ENCODE measurements around the gene VPS9D1. TPM values are rescaled to one million over a fixed set of nuclear protein-coding genes. Genes with fewer than 3 reads are reported as not detected.
"Not testable (repeated sequence)": the region's sequence is repeated elsewhere in the genome, so short reads cannot be mapped to it uniquely, and the experiment has no call there.

The VPS9D1 gene
- total RNA-seq, 1 donor from 2014 or later: 15.6 TPM

- DNase-seq: peak; percentile 96
- no peaks in the 10 kb centered on the region for H3K9me3 ChIP-seq
- H3K4me1 ChIP-seq: peaks cover 22% of the 10 kb centered on the region
- no peak for TF ChIP-seq CTCF (IDR thresholded peaks at IDR 0.05)
- intact Hi-C loops (cut with DNase I): loop anchor here (10.0 kb wide), 1 partner anchor 163 kb away; no protein-coding TSS in a partner anchor
- H3K27me3 ChIP-seq (ENCODE audit: low read depth): no peaks in the 10 kb centered on the region
- peak within 1 kb of the TSS; percentile 86 for H3K27ac ChIP-seq
- H3K36me3 ChIP-seq: peaks cover 16% of the 10 kb centered on the region
- peak within 1 kb of the TSS; percentile 73 for H3K4me3 ChIP-seq
- ATAC-seq: peak; percentile 89 to 92
These were observed 19.0 kb downstream of the VPS9D1 start, which contains the start of gene SPATA2L for GRCh38 chr16:89701425-89702406. Gene SPATA2L, minus strand, starts transcription at chr16:89701705. Its CDS starts 473 bp downstream, at chr16:89701232.

DNA sequence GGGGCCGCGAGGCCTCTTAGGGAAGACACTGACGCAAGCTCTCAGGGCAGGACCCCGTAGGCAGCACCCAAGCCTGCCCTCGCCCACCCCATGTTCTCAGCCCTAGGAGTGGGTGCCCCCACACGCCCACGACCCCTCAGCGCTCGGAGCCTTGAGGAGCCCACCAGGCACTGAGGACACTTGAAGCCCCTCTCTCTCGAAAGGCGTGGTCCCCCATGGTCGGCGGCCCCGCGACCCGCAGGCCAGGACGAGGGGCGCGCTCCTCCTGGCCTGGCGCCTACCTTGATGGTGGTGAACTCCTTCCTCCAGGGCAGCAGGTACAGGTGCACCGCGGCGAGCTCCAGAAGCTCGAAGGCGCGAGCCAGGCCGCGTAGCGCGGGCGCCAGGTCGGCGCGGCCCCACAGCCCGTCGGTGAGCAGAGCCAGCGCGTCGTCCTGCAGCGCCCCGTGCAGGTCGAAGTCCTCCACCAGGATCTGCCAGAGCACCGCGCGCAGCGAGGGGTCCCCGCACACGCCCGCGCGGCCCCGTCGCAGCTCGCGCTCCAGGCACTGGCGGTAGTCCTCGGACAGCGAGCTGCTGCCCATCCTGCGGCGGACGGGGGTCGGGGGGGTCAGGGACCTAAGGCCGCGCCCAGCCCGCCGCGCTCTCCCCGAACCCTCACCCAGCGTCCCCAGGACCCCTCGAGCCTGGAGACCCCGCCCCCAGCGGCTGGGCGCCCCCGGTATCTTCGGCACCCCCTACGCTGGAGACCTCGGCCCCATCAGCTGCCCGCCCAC lies 19.9 kb downstream of the VPS9D1 start:
- peak; percentile 31 for TF ChIP-seq CTCF (IDR thresholded peaks at IDR 0.05)
- DNase-seq: peak; percentile 77
- H3K4me3 ChIP-seq: peak overlapping the region; percentile 73
- H3K4me1 ChIP-seq: peaks cover 17% of the 10 kb centered on the region
- no peaks in the 10 kb centered on the region for H3K9me3 ChIP-seq
- H3K27me3 ChIP-seq (ENCODE audit: low read depth): no peaks in the 10 kb centered on the region
- peak; percentile 55 to 60 for ATAC-seq
- intact Hi-C loops (cut with DNase I): loop anchor here (10.0 kb wide), 1 partner anchor 164 kb away; no protein-coding TSS in a partner anchor
- H3K27ac ChIP-seq: peak overlapping the region; percentile 86
- H3K36me3 ChIP-seq: peaks cover 22% of the 10 kb centered on the region

DNA sequence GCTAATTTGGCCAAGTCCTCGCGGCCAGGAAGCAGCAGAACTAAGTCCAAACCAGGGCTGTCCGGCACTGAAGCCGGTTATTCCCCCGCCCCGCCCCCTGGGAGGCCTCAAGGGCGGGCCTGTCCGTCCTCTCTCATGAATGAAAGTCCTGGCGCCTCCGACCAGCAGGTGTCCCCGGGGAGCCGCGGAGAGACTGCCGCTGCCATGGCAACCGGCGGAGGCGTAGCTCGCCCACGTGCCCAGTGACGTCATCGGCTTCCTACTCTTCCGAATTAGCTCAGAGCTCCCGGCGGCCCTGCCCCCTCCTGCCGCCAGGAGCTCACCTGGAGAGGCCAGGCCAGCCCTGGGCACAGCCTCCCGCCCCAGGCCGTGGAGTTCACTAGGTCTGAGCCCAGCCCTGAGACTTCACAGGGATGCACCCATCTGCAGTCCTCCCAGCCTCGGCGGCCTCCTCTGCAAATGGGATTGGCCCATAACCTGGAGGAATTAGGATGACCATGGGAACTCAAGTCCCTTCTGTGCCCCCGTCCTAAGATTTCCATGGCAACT lies 20.5 kb downstream of the VPS9D1 start:
- intact Hi-C loops (cut with DNase I): loop anchor here (10.0 kb wide), 1 partner anchor 165 kb away; no protein-coding TSS in a partner anchor
- peaks cover 17% of the 10 kb centered on the region for H3K4me1 ChIP-seq
- peak; percentile 85 for TF ChIP-seq CTCF (IDR thresholded peaks at IDR 0.05)
- H3K27me3 ChIP-seq (ENCODE audit: low read depth): no peaks in the 10 kb centered on the region
- DNase-seq: peak; percentile 100
- peaks cover 28% of the 10 kb centered on the region for H3K36me3 ChIP-seq
- H3K27ac ChIP-seq: peak overlapping the region; percentile 86
- H3K4me3 ChIP-seq: peak overlapping the region; percentile 73
- ATAC-seq: peak; percentile 79 to 85
- no peaks in the 10 kb centered on the region for H3K9me3 ChIP-seq

DNA sequence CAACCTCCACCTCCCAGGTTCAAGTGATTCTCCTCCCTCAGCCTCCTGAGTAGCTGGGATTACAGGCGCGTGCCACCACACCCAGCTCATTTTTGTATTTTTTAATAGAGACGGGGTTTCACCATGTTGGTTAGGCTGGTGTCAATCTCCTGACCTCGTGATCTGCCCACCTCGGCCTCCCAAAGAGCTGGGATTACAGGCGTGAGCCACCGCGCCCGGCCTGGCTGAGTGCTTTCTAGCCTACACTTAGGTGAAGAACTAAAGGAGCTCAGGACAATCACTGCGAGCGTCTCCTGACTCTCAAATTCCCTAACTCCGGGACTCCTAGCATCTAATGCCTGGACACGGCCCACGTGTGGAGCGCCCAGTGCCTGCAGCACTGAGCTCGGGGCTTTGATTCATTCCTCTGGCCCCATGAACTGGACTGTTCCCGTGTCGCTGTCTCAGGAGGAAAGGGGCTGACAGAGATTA lies 21.0 kb downstream of the VPS9D1 start:
- H3K36me3 ChIP-seq: peaks cover 31% of the 10 kb centered on the region
- H3K4me3 ChIP-seq: peak overlapping the region; percentile 73
- DNase-seq; H3K9me3 ChIP-seq; ATAC-seq; H3K27me3 ChIP-seq (ENCODE audit: low read depth): not testable (repeated sequence)
- intact Hi-C loops (cut with DNase I): loop anchor here (10.0 kb wide), 1 partner anchor 165 kb away; no protein-coding TSS in a partner anchor
- peak overlapping the region; percentile 86 for H3K27ac ChIP-seq
- peaks cover 17% of the 10 kb centered on the region for H3K4me1 ChIP-seq

DNA sequence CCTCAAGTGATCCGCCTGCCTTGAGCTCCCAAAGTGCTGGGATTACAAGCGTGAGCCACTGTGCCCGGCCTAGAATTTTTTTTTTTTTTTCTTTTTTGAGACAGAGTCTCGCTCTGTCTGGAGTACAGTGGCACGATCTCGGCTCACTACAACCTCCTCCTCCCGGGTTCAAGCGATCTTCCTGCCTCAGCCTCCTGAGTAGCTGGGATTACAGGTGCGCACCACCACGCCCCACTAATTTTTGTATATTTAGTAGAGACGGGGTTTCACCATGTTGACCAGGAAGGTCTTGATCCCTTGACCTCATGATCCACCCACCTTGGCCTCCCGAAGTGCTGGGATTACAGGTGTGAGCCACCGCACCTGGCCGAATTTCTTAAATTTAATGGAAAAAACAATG lies 22.0 kb downstream of the VPS9D1 start:
- peaks cover 40% of the 10 kb centered on the region for H3K36me3 ChIP-seq
- DNase-seq; H3K9me3 ChIP-seq; H3K27ac ChIP-seq; ATAC-seq; H3K27me3 ChIP-seq (ENCODE audit: low read depth); intact Hi-C loops (cut with DNase I); H3K4me3 ChIP-seq: not testable (repeated sequence)
- H3K4me1 ChIP-seq: peaks cover 17% of the 10 kb centered on the region

Measured in lower lobe of right lung (tissue), 2 donors.